Colonic mucosa (tissue), 4 donors: Measurements from ENCODE around the gene TTF2. TPM values are rescaled to one million over a fixed set of nuclear protein-coding genes. Genes with fewer than 3 reads are reported as not detected.

Experiments
- DNase-seq: peaks from one replicate; pipeline ENCODE4 v3.0.0-alpha.2; 2020
- H3K27ac ChIP-seq: fragments of 200-600 bp; one replicate; pipeline ENCODE4 v1.8.0; 2021
- H3K27me3 ChIP-seq: fragments of 200-600 bp; one replicate; pipeline ENCODE4 v1.8.0; 2021
- H3K36me3 ChIP-seq: fragments of 200-600 bp; one replicate; pipeline ENCODE4 v1.8.0; 2021
- H3K4me1 ChIP-seq: fragments of 200-600 bp; one replicate; pipeline ENCODE4 v1.8.0; 2021; ENCODE audit warnings: mild to moderate bottlenecking
- H3K4me3 ChIP-seq: fragments of 200-600 bp; one replicate; pipeline ENCODE4 v1.8.0; 2021
- H3K9ac ChIP-seq, 2 donors: one replicate each; pipeline ENCODE4 v1.7.0; 2013; ENCODE audit warnings: control low read depth in 2 of 2, low read depth in 2 of 2, low read length in 2 of 2
- H3K9me3 ChIP-seq: fragments of 200-600 bp; one replicate; pipeline ENCODE4 v1.8.0; 2021
- intact Hi-C: fragments of 100-400 bp; cut with DNase I; formaldehyde crosslinking; loops from one replicate; pipeline ENCODE4 v1.14.1; 2022
- total RNA-seq, 2 donors: library from RNA; stranded (reverse); fragmentation: NEBNext Ultra II Directional in 1 of 2; extraction: Animal tissue kit (Norgen Biotek cat#: 25700) in 1 of 2; gene quantifications; one replicate each; pipeline ENCODE4 v1.2.1, GENCODE V29; 2021
- TF ChIP-seq, protein P1 (sequence below): fragments of 200-600 bp; IDR thresholded peaks from one replicate; pipeline ENCODE4 v1.8.0; 2022; ENCODE audit warnings: antibody characterized with exemption, mild to moderate bottlenecking
- donor health status: healthy.
- donor health status: DM: no; HTN: no; CAD: no.
- donor health status: DM: no; HTN: no; CAD: no.

Gene TTF2
- total RNA-seq, 2 donors from 2014 or later = 25.0 to 50.5 TPM

DNA sequence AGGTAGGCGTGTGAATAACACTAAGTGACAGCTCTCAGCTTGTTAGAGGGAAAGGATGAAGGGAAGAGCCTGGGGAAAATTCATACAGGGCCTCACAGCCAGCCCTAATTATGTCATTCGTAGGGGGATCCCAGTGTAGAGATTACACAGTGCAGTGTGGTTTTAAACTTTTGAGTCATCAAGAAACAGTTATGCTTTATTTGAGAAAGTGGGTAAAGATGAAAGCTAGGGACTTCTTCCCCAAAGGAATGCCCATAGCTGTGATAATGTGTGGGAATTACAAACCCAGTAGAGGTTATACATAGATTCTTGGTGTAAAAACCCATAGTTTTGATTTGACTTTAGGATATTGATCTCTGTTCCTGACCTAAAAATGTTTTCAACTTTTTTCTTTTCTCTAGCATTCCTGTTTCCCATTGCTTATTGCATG, 1.9 kb downstream of the TTF2 start:
- DNase-seq = no peak
- no peaks in the 10 kb centered on the region for H3K9me3 ChIP-seq
- no peaks in the 10 kb centered on the region for H3K4me1 ChIP-seq
- no peaks in the 10 kb centered on the region for H3K36me3 ChIP-seq
- no peak overlapping the region for H3K27ac ChIP-seq
- no peak overlapping the region for H3K9ac ChIP-seq
- no peaks in the 10 kb centered on the region for H3K27me3 ChIP-seq
- H3K4me3 ChIP-seq = no peak overlapping the region
- TF ChIP-seq, protein P1, sequence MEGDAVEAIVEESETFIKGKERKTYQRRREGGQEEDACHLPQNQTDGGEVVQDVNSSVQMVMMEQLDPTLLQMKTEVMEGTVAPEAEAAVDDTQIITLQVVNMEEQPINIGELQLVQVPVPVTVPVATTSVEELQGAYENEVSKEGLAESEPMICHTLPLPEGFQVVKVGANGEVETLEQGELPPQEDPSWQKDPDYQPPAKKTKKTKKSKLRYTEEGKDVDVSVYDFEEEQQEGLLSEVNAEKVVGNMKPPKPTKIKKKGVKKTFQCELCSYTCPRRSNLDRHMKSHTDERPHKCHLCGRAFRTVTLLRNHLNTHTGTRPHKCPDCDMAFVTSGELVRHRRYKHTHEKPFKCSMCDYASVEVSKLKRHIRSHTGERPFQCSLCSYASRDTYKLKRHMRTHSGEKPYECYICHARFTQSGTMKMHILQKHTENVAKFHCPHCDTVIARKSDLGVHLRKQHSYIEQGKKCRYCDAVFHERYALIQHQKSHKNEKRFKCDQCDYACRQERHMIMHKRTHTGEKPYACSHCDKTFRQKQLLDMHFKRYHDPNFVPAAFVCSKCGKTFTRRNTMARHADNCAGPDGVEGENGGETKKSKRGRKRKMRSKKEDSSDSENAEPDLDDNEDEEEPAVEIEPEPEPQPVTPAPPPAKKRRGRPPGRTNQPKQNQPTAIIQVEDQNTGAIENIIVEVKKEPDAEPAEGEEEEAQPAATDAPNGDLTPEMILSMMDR = no peak
- intact Hi-C loops = no loop called here

DNA sequence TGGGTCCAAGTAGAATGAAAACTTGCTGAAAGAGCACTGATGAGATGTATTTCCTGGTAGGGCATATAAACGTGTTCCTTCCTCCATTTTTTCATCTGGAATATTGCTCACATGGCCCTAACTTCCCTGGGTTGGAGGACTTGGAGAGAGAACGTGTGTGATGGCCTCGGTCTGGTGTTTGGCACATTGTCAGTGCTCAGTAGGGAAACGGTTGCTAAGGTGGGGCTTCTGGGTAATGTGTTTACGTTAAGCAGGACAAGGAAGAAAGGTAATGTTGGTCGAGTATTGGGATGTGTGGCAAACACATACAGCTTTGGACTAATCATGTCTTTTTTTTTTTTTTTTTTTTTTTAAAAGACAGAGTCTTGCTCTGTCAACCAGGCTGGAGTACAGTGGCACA, 6.2 kb downstream of the TTF2 start:
- H3K9ac ChIP-seq = peak overlapping the region in 1 of 2 donors; percentile 4
- TF ChIP-seq, protein P1 = no peak
- intact Hi-C loops = loop anchor here (5.0 kb wide), 1 partner anchor 216 kb away; no protein-coding TSS in a partner anchor
- no peaks in the 10 kb centered on the region for H3K4me1 ChIP-seq
- no peaks in the 10 kb centered on the region for H3K9me3 ChIP-seq
- H3K36me3 ChIP-seq = no peaks in the 10 kb centered on the region
- no peaks in the 10 kb centered on the region for H3K27me3 ChIP-seq
- no peak overlapping the region for H3K27ac ChIP-seq
- no peak overlapping the region for H3K4me3 ChIP-seq
- no peak for DNase-seq

DNA sequence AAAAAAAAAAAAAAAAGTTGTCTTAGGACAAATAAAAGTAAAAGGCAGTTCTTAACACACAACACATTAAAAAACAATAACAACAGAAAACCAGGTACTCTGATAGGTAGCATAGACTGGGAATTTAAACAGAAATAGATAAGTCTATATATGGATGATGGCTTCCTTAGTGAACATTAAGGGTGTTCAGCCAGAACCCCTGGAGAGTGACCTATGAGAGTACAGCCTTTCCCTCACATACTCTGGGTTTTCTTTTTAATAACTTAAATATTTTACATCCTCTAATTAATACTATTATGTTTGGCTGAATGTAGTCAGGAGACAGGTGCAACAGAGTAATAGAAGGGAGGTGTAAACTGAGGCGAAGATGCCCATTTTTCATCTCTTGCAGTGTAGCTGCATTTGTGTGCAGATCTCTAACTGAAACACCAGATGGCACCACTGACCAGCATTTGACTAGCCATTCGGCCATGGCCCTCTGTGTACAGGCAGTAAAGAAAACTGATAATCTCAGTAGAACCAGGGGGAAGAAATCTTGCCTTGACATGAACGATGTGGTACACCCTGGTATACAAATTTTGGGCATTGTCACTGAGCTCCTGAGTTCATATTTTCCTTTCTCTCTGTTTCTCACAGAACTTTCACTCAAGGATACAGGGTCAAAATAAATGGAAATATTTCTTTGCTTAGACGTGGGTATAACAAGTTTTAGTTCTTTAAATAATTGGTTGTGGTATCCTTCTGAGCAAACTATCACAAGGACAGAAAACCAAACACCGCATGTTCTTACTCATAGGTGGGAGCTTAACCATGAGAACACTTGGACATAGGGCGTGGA, 7.6 kb downstream of the TTF2 start:
- intact Hi-C loops = loop anchor here (2.0 to 5.0 kb wide), 2 partner anchors 57 to 215 kb away; no protein-coding TSS in a partner anchor
- no peaks in the 10 kb centered on the region for H3K9me3 ChIP-seq
- H3K4me1 ChIP-seq = no peaks in the 10 kb centered on the region
- peak; percentile 34 for DNase-seq
- TF ChIP-seq, protein P1 = peak; percentile 66
- no peak overlapping the region for H3K27ac ChIP-seq
- H3K36me3 ChIP-seq = no peaks in the 10 kb centered on the region
- H3K4me3 ChIP-seq = no peak overlapping the region
- no peaks in the 10 kb centered on the region for H3K27me3 ChIP-seq
- no peak overlapping the region for H3K9ac ChIP-seq

DNA sequence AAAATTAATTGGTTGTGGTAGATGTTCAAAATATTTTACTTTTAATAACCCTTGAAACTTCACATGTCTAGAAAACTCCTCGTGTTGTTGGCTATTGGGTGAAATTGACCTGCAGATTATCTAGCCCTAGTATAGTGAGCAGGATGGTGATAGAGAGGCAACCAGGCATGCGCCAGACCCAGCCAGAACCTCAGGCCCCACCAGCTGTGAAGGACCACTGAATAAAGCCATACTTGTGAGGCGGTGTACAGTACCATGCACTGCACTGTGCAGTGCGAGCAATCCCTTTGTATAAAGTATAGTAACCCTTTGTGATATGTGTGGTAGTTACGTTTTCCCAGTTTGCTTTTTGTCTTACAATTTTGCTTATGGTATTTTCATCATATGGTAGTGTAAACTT, 8.5 kb downstream of the TTF2 start:
- TF ChIP-seq, protein P1 = no peak
- Histone ChIP-seq H3K27me3 (no peaks in the 10 kb centered on the region), H3K9me3 (no peaks in the 10 kb centered on the region), H3K4me1 (no peaks in the 10 kb centered on the region), H3K27ac (no peak overlapping the region), H3K4me3 (no peak overlapping the region), H3K9ac (no peak overlapping the region), H3K36me3 (no peaks in the 10 kb centered on the region)
- intact Hi-C loops = loop anchor here (2.0 to 5.0 kb wide), 2 partner anchors 56 to 214 kb away; no protein-coding TSS in a partner anchor
- DNase-seq = no peak

DNA sequence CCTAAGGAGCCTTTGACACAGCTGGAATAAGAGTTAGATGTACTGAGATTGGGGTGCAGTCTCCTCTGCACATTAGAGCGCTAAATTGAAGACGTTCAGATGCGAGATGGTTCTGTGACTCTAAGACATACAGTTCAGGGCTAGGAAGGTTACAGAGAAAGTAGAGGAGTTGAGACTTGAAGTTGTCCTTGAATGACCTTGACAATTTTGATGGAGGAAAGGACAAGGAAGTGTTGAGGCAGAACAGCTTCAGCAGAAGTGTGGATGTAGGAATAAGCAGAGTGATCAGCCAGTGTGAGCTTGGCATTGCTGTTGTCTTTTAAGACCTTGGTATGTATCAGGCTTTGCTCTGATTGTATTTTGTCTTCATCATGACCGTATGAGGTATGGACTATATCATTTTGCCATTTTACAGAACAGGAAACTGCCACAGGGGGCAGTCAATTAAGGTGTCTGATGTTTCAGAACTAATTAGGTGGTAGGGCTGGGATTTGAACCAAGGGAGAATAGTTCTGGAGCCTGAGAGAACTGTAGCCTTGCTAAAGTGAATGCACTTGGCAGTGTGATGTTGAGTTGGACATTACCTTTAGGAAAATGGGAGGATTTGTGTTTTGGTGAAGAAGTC, 9.2 kb downstream of the TTF2 start:
- Histone ChIP-seq H3K4me3 (no peak overlapping the region), H3K36me3 (no peaks in the 10 kb centered on the region), H3K9ac (no peak overlapping the region), H3K27me3 (no peaks in the 10 kb centered on the region), H3K4me1 (no peaks in the 10 kb centered on the region), H3K27ac (no peak overlapping the region), H3K9me3 (no peaks in the 10 kb centered on the region)
- no peak for DNase-seq
- TF ChIP-seq, protein P1 = no peak
- intact Hi-C loops = loop anchor here (2.0 to 5.0 kb wide), 2 partner anchors 55 to 213 kb away; no protein-coding TSS in a partner anchor
